HG03558 (cell line): Measurements from ENCODE around the gene CMC1.

ENCODE experiments used
- ATAC-seq: cut with Tn5 transposase; IDR thresholded peaks from one replicate; pipeline ENCODE4 v1.9.1; 2021; ENCODE audit warnings: moderate number of reproducible peaks; ENCODE audit not compliant: unreplicated experiment; ENCODE audit errors: extremely low read depth

CMC1 gene

GRCh38 chr3:28294667-28295413, 53.4 kb downstream of the CMC1 start:
- ATAC-seq, result no peak

GRCh38 chr3:28295898-28296490, 54.6 kb downstream of the CMC1 start:
- ATAC-seq, result no peak

- no peak for ATAC-seq
Observed at GRCh38 chr3:28299705-28300104, 58.3 kb downstream of the CMC1 start.

- ATAC-seq, result no peak
Observed at GRCh38 chr3:28300345-28300962, 59.0 kb downstream of the CMC1 start.

- no peak for ATAC-seq
Observed at GRCh38 chr3:28301688-28302087, 60.3 kb downstream of the CMC1 start.

- no peak for ATAC-seq
Observed at GRCh38 chr3:28308196-28308595, 66.8 kb downstream of the CMC1 start.

GRCh38 chr3:28315711-28316110, 74.3 kb downstream of the CMC1 start:
- no peak for ATAC-seq

- ATAC-seq, result no peak
Observed at GRCh38 chr3:28316226-28316625, 74.8 kb downstream of the CMC1 start.

- peak; percentile 88 for ATAC-seq
Observed at GRCh38 chr3:28317438-28318022, 76.1 kb downstream of the CMC1 start.

- no peak for ATAC-seq
Observed at GRCh38 chr3:28320981-28321380, 79.6 kb downstream of the CMC1 start.

- ATAC-seq, result no peak
Observed at GRCh38 chr3:28322464-28322863, 81.0 kb downstream of the CMC1 start.

- ATAC-seq, result peak; percentile 52
Observed at GRCh38 chr3:28326458-28326926, 85.1 kb downstream of the CMC1 start.

GRCh38 chr3:28328188-28329151, 87.1 kb downstream of the CMC1 start:
- ATAC-seq, result no peak

GRCh38 chr3:28334552-28334951, 93.1 kb downstream of the CMC1 start:
- no peak for ATAC-seq

- ATAC-seq, result no peak
Observed at GRCh38 chr3:28335246-28335645, 93.8 kb downstream of the CMC1 start.

- no peak for ATAC-seq
Observed at GRCh38 chr3:28337230-28337629, 95.8 kb downstream of the CMC1 start.

GRCh38 chr3:28343144-28343543, 101.7 kb downstream of the CMC1 start:
- no peak for ATAC-seq

- no peak for ATAC-seq
Observed at GRCh38 chr3:28345690-28346089, 104.3 kb downstream of the CMC1 start.

- ATAC-seq, result no peak
Observed at GRCh38 chr3:28347374-28348264, 106.2 kb downstream of the CMC1 start.
